HL-60 (cell line): Measurements from ENCODE around the gene GJB2.

Source experiments
- DNase-seq, 2 experiments: peaks; one replicate each; pipeline ENCODE4 v3.0.0-alpha.2; 2010 to 2020; ENCODE audit warnings: low read depth in 1 of 2, low spot score in 1 of 2
- H3K27ac ChIP-seq: fragments of 250-450 bp; sonication (Bioruptor Pico); replicated peaks from 2 replicates; pipeline ENCODE4 v1.5.1; 2020; ENCODE audit warnings: mild to moderate bottlenecking, moderate library complexity
- H3K27me3 ChIP-seq: fragments of 250-450 bp; sonication (Bioruptor Pico); 2 replicates; pipeline ENCODE4 v1.5.1; 2021; ENCODE audit warnings: mild to moderate bottlenecking, moderate library complexity; ENCODE audit not compliant: insufficient read depth, poor library complexity, severe bottlenecking
- H3K4me3 ChIP-seq: replicated peaks from 2 replicates; pipeline ENCODE4 v1.5.1; 2011; ENCODE audit warnings: mild to moderate bottlenecking, control low read depth, low read length; ENCODE audit not compliant: insufficient read depth
- GABPA ChIP-seq: IDR thresholded peaks from 2 replicates; pipeline ENCODE4 v1.6.1; 2012; ENCODE audit warnings: low read depth
- POLR2AphosphoS5 ChIP-seq: IDR thresholded peaks from 2 replicates; pipeline ENCODE4 v1.6.1; 2012; ENCODE audit warnings: low read depth
- REST ChIP-seq: IDR thresholded peaks from 2 replicates; pipeline ENCODE4 v1.6.1; 2012; ENCODE audit warnings: low read depth; ENCODE audit not compliant: insufficient replicate concordance
- SPI1 ChIP-seq: IDR thresholded peaks from 2 replicates; pipeline ENCODE4 v1.6.1; 2012; ENCODE audit warnings: low read depth, mild to moderate bottlenecking, borderline replicate concordance
- TF ChIP-seq, protein P1 (sequence below): IDR thresholded peaks from one replicate; pipeline ENCODE4 v1.5.1; 2011; ENCODE audit warnings: low read length, control low read depth, inconsistent platforms; ENCODE audit not compliant: insufficient read depth

The GJB2 gene

DNA sequence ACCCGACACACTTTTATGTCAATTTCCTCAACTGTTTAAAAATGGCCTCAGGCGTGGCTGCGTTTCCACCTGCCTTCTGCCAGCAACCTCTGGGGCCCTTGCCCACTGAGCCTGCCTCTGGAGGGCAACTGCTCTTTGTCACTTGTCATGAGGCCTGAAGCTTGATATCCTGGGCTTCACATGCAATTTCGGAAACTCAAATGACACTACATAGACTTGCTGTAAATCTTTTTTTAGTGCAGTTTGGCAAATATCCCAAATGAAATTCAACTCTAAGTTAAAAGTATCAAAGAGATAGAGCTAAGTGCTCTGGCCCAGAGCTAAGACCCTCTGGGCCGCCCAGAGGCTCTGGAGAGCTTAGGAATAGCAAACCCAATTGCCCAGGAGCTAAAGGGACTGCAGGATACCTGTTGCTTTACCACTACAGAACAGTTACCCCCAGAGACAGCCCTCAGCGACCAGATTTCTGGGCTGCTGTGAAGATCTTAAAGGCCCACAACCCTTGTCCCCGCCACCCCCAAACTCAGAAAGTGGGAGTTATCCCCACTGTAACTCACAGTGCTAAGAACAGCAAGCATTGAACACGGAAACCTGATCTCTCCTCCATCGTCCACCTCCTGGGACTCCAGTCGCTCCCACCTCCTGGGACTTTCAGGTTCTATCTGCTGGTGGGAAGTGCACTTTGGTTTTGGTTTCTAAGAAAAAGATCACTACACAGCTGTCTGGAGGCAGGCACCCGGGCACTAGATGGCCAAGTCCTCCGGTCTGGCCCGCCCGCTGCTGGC lies 51.3 kb downstream of the GJB2 start:
- TF ChIP-seq GABPA, result no peak
- no peak for TF ChIP-seq REST
- TF ChIP-seq, protein P1, sequence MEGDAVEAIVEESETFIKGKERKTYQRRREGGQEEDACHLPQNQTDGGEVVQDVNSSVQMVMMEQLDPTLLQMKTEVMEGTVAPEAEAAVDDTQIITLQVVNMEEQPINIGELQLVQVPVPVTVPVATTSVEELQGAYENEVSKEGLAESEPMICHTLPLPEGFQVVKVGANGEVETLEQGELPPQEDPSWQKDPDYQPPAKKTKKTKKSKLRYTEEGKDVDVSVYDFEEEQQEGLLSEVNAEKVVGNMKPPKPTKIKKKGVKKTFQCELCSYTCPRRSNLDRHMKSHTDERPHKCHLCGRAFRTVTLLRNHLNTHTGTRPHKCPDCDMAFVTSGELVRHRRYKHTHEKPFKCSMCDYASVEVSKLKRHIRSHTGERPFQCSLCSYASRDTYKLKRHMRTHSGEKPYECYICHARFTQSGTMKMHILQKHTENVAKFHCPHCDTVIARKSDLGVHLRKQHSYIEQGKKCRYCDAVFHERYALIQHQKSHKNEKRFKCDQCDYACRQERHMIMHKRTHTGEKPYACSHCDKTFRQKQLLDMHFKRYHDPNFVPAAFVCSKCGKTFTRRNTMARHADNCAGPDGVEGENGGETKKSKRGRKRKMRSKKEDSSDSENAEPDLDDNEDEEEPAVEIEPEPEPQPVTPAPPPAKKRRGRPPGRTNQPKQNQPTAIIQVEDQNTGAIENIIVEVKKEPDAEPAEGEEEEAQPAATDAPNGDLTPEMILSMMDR, result no peak
- Histone ChIP-seq H3K27ac (no peak overlapping the region), H3K4me3 (no peak overlapping the region), H3K27me3 (no peaks in the 10 kb centered on the region)
- no peak for DNase-seq

DNA sequence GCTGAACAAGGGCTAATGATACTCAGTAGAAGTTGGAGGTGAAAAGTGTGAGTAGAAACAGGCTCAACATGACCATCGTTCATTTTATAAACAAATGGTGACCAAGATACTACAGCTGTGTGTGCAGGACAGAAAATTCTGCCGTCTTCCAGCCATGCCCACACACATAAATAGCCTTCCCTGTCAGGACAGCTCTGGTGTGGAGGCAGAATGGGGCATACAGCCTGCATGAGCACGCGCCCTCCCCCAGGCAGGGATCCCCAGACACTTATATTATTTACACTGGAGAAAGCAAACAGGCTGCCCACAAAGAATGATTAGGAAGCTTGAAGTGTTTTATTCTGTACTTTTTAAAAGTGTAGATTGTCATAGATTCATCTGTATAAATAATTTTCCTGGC lies 52.3 kb downstream of the GJB2 start:
- Histone ChIP-seq H3K27me3 (no peaks in the 10 kb centered on the region), H3K4me3 (no peak overlapping the region), H3K27ac (no peak overlapping the region)
- TF ChIP-seq SPI1 (no peak), REST (no peak), POLR2AphosphoS5 (no peak), GABPA (no peak)
- TF ChIP-seq, protein P1, result no peak
- DNase-seq, result no peak

- Histone ChIP-seq H3K27me3 (no peaks in the 10 kb centered on the region), H3K4me3 (no peak overlapping the region), H3K27ac (no peak overlapping the region)
- TF ChIP-seq SPI1, result no peak
- TF ChIP-seq GABPA, result no peak
- TF ChIP-seq, protein P1, result no peak
- no peak for TF ChIP-seq REST
- TF ChIP-seq POLR2AphosphoS5, result no peak
- DNase-seq, result no peak
Measured at GRCh38 chr13:20137875-20138274, 54.9 kb downstream of the GJB2 start.
